ENCODE data around the gene MAP3K4. TPM values are rescaled to one million over a fixed set of nuclear protein-coding genes. Genes with fewer than 3 reads are reported as not detected.

Gene MAP3K4
- total RNA-seq, 1 experiment from 2014 or later: 54.3 TPM

GRCh38 chr6:161151059-161151645, 159.6 kb downstream of the MAP3K4 start:
- H3K9me3 Mint-ChIP-seq: no peaks in the 10 kb centered on the region
- no peaks in the 10 kb centered on the region for H3K4me1 Mint-ChIP-seq
- no peaks in the 10 kb centered on the region for H3K9me3 ChIP-seq (ENCODE audit: control insufficient read depth, low read depth, low read length)
- H2BK120ac ChIP-seq (ENCODE audit: low read depth, low read length, poor library complexity, severe bottlenecking): no peak overlapping the region
- no peak overlapping the region for H3K4me3 Mint-ChIP-seq
- no peak overlapping the region for H2AK5ac ChIP-seq (ENCODE audit: insufficient read length, low read length)
- H3K79me1 ChIP-seq (ENCODE audit: insufficient read depth, low read depth, low read length, poor library complexity, severe bottlenecking): no peaks in the 10 kb centered on the region
- no peak overlapping the region for H3K9ac ChIP-seq (ENCODE audit: extremely low read depth, insufficient read length, low read length)
- no peak overlapping the region for H3K18ac ChIP-seq (ENCODE audit: insufficient read length, low read depth, low read length)
- no peak overlapping the region for H2BK12ac ChIP-seq (ENCODE audit: insufficient read length, low read depth, low read length)
- H3K79me2 ChIP-seq (ENCODE audit: insufficient read depth, low read length): no peaks in the 10 kb centered on the region
- H3K27ac Mint-ChIP-seq: no peak overlapping the region; a peak in 2 of 7 replicates
- no peaks in the 10 kb centered on the region for H4K20me1 ChIP-seq (ENCODE audit: control insufficient read depth, insufficient read depth, insufficient read length)
- DNase-seq: no peak
- H2BK5ac ChIP-seq (ENCODE audit: insufficient read length, low read length): no peak overlapping the region
- H2AFZ ChIP-seq (ENCODE audit: low read length): no peak overlapping the region
- no CpG with 5 or more reads among the region's 18 CpGs for WGBS (ENCODE audit: extremely low coverage, insufficient read length, low lambda C conversion rate)
- H4K91ac ChIP-seq (ENCODE audit: insufficient read length, low read depth, low read length): no peak overlapping the region
- no peak overlapping the region for H3T11ph ChIP-seq (ENCODE audit: low read length)
- no peaks in the 10 kb centered on the region for H3K27me3 ChIP-seq (ENCODE audit: insufficient read depth, low read length)
- H3K27me3 Mint-ChIP-seq (ENCODE audit: low read depth): no peaks in the 10 kb centered on the region; the same call in 1 of the 2 replicates
- no peaks in the 10 kb centered on the region for H3K23me2 ChIP-seq (ENCODE audit: insufficient read length, low read depth, low read length, poor library complexity, severe bottlenecking)
- H3K4ac ChIP-seq (ENCODE audit: low read depth, low read length): no peak overlapping the region
- no peak overlapping the region for H3K4me2 ChIP-seq (ENCODE audit: insufficient read depth, insufficient read length, low read length)
- peaks cover 32 to 65% (median 46%) of the 10 kb centered on the region in 3 experiments for H3K36me3 Mint-ChIP-seq (ENCODE audit: insufficient read depth in 1 of 3, low read depth in 3 of 3)
- no peaks in the 10 kb centered on the region for H3K4me1 ChIP-seq (ENCODE audit: insufficient read depth, low read length)
- no peak overlapping the region for H3K14ac ChIP-seq (ENCODE audit: insufficient read depth, low read length)
- H3K23ac ChIP-seq (ENCODE audit: insufficient read length, low read depth, low read length): no peak overlapping the region
- no peak overlapping the region for H4K8ac ChIP-seq (replicated peaks; ENCODE audit: insufficient read length, low read depth, low read length)
- H4K5ac ChIP-seq (ENCODE audit: insufficient read length, low read depth, low read length): no peak overlapping the region
- no peak for TF ChIP-seq CTCF (conservative IDR thresholded peaks at IDR 0.05)
- H3K56ac ChIP-seq (ENCODE audit: insufficient read length, low read depth, low read length): no peak overlapping the region
- H2BK20ac ChIP-seq (ENCODE audit: low read depth, low read length, poor library complexity, severe bottlenecking): no peak overlapping the region
- H2BK15ac ChIP-seq (ENCODE audit: low read depth, low read length): no peak overlapping the region
- H3K27ac ChIP-seq (ENCODE audit: insufficient read length, low read depth, low read length): no peak overlapping the region
